ENCODE data around the gene ALX4. TPM values are rescaled to one million over a fixed set of nuclear protein-coding genes. Genes with fewer than 3 reads are reported as not detected.

Gene ALX4
- total and polyA plus RNA-seq, 2 donors (not counting 3 experiments of a cell fraction or from before 2014, with no cell fraction given) = not detected

DNA sequence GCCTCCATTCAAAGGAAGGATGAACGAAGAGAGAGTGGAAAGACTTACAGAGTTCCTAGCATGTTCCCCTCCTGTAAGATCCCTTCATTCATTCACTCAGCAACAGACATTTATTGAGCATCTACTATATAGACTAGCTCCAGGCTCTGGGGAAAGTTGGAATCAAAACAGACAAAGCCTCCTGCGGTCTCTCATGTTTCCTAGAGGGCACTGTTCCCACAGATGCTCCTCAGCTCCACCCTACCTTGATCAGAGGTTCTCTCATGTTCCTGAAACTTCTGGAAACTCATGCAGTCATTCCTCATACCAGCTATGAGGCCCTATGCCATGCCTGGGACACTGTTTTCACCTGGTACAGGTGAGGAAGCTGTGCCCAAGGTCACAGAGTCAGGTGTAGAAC, 11.1 kb downstream of the ALX4 start:
- Histone ChIP-seq H4K20me1 (replicated peaks; ENCODE audit: control insufficient read depth, extremely low read depth, insufficient read depth, low read length) (no peaks in the 10 kb centered on the region), H3K4me2 (ENCODE audit: insufficient read depth, low read length) (no peak overlapping the region), H3K27me3 (ENCODE audit: control insufficient read depth in 2 of 2, insufficient read depth in 2 of 2, low read length in 2 of 2) (peaks cover 24 to 37% of the 10 kb centered on the region in 2 experiments), H3K79me2 (ENCODE audit: control insufficient read depth, insufficient read depth, low read length) (no peaks in the 10 kb centered on the region), H3K36me3 (ENCODE audit: control insufficient read depth in 2 of 2, extremely low read depth in 1 of 2, insufficient read depth in 2 of 2, low read length in 2 of 2) (no peaks in the 10 kb centered on the region), H3K27ac (ENCODE audit: insufficient read depth, low read depth, low read length) (no peak overlapping the region), H3K9me3 (replicated peaks; ENCODE audit: control insufficient read depth, insufficient read depth, low read length) (no peaks in the 10 kb centered on the region), H3K4me3 (replicated peaks in 1 of 3; ENCODE audit: insufficient read depth in 1 of 3, low read depth in 1 of 3, low read length in 3 of 3) (no peak overlapping the region), H2AFZ (ENCODE audit: low read depth, low read length) (no peak overlapping the region), H3K4me1 (ENCODE audit: control insufficient read depth, extremely low read depth, insufficient read depth, low read length) (no peaks in the 10 kb centered on the region), H3K9ac (replicated peaks; ENCODE audit: extremely low read depth, insufficient read depth, low read length) (no peak overlapping the region), H3K9me1 (replicated peaks; ENCODE audit: control insufficient read depth, extremely low read depth, insufficient read depth, low read length) (no peaks in the 10 kb centered on the region)
- TF ChIP-seq EZH2 (IDR thresholded peaks at IDR 0.05; ENCODE audit: borderline replicate concordance, low read depth, low read length, severe bottlenecking) = no peak
- no peak for TF ChIP-seq FOS (IDR thresholded peaks at IDR 0.05; ENCODE audit: borderline replicate concordance, insufficient read depth, low read length)
- TF ChIP-seq MYC (IDR thresholded peaks at IDR 0.05; ENCODE audit: low read depth, low read length) = no peak
- no peak for TF ChIP-seq POLR2A (IDR thresholded peaks at IDR 0.05; ENCODE audit: low read depth, low read length)
- no peak for TF ChIP-seq GATA2 (IDR thresholded peaks at IDR 0.05; ENCODE audit: insufficient read depth, insufficient read length, low read depth, low read length)
- TF ChIP-seq, protein P1, sequence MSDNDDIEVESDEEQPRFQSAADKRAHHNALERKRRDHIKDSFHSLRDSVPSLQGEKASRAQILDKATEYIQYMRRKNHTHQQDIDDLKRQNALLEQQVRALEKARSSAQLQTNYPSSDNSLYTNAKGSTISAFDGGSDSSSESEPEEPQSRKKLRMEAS (IDR thresholded peaks at IDR 0.05; ENCODE audit: insufficient read depth, insufficient read length) = no peak
- TF ChIP-seq JUN (IDR thresholded peaks at IDR 0.05; ENCODE audit: borderline replicate concordance, insufficient read depth, insufficient read length, low read depth) = no peak
- TF ChIP-seq, protein P2, sequence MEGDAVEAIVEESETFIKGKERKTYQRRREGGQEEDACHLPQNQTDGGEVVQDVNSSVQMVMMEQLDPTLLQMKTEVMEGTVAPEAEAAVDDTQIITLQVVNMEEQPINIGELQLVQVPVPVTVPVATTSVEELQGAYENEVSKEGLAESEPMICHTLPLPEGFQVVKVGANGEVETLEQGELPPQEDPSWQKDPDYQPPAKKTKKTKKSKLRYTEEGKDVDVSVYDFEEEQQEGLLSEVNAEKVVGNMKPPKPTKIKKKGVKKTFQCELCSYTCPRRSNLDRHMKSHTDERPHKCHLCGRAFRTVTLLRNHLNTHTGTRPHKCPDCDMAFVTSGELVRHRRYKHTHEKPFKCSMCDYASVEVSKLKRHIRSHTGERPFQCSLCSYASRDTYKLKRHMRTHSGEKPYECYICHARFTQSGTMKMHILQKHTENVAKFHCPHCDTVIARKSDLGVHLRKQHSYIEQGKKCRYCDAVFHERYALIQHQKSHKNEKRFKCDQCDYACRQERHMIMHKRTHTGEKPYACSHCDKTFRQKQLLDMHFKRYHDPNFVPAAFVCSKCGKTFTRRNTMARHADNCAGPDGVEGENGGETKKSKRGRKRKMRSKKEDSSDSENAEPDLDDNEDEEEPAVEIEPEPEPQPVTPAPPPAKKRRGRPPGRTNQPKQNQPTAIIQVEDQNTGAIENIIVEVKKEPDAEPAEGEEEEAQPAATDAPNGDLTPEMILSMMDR (IDR thresholded peaks at IDR 0.05; ENCODE audit: extremely low read depth in 1 of 2, insufficient read depth in 1 of 2, low read depth in 1 of 2, low read length in 2 of 2) = no peak
- no peak for TF ChIP-seq POLR2AphosphoS5 (IDR thresholded peaks at IDR 0.05; ENCODE audit: insufficient read depth, low read depth, low read length)
- FAIRE-seq (no peak), DNase-seq (ENCODE audit: low read depth, low spot score) (no peak)
- ChIA-PET CTCF (interaction anchor here (0.7 to 2.5 kb wide), 3 partner anchors 13 to 139 kb away, joined by 3 to 12 read pairs (median 3); no protein-coding TSS in a partner anchor), POLR2A (no interaction called here)
- BruUV-seq (replicated peaks) = no TSS peak
- intact Hi-C loops (cut with micrococcal nuclease) (no loop called here), dilution Hi-C loops (cut with MboI; ENCODE audit: extremely low pct_ligation_motif_present, low sequenced_read_pairs) (no loop called here)

Measured in endothelial cell of umbilical vein (primary cell).